Panc1 (cell line): ENCODE results near the gene MGST2. TPM values are rescaled to one million over a fixed set of nuclear protein-coding genes. Genes with fewer than 3 reads are reported as not detected.
A peak's percentile ranks its signal among the peaks of the same experiment; 100 is the strongest.

Experiments used
- ATAC-seq: fragments of 200-7000 bp; cut with Tn5 transposase; 2 replicates; pipeline ENCODE4 v1.9.1; 2020; ENCODE audit warnings: mild to moderate bottlenecking, moderate library complexity
- BruUV-seq: library from RNA; stranded (reverse); fragments of 400-500 nt; replicated peaks from 2 replicates; lab custom pipeline; 2021; lab: Mats Ljungman, UMichigan
- CTCF ChIA-PET: fragments of 300-600 bp; sonication (Branson Sonifier 250); formaldehyde crosslinking; loops from one replicate; lab custom pipeline; 2022; ENCODE audit warnings: antibody characterized with exemption; lab: Charles Lee
- POLR2A ChIA-PET: fragments of 300-600 bp; sonication (Branson Sonifier 250); formaldehyde crosslinking; loops from one replicate; lab custom pipeline; 2022; ENCODE audit warnings: antibody characterized with exemption; lab: Charles Lee
- DNase-seq: peaks from one replicate; pipeline ENCODE4 v3.0.0-alpha.2; 2010; ENCODE audit warnings: low read depth, low spot score
- H3K27ac ChIP-seq: 2 replicates; pipeline ENCODE4 v1.5.1; 2011; ENCODE audit warnings: mild to moderate bottlenecking, low read length, inconsistent platforms
- H3K27me3 ChIP-seq: fragments of 200-500 bp; sonication (Bioruptor generic); 2 replicates; pipeline ENCODE4 v1.6.0; 2014; ENCODE audit warnings: low read length, inconsistent platforms; ENCODE audit not compliant: control insufficient read depth, insufficient read depth
- H3K36me3 ChIP-seq: fragments of 200-500 bp; sonication (Bioruptor generic); 2 replicates; pipeline ENCODE4 v1.5.1; 2014; ENCODE audit warnings: inconsistent platforms, mild to moderate bottlenecking, low read length, moderate library complexity; ENCODE audit not compliant: control insufficient read depth, insufficient read depth
- H3K4me1 ChIP-seq: 2 replicates; pipeline ENCODE4 v1.5.1; 2011; ENCODE audit warnings: inconsistent platforms, mild to moderate bottlenecking, low read length, moderate library complexity; ENCODE audit not compliant: control insufficient read depth, insufficient read depth
- H3K4me3 ChIP-seq, 2 experiments: 2 replicates each; pipeline ENCODE4 v1.5.1; 2011 to 2012; ENCODE audit warnings: low read depth in 2 of 2, low read length in 2 of 2, mild to moderate bottlenecking in 2 of 2, inconsistent platforms in 1 of 2, moderate library complexity in 1 of 2
- H3K9me3 ChIP-seq: fragments of 200-500 bp; sonication (Bioruptor generic); 2 replicates; pipeline ENCODE4 v1.5.1; 2014; ENCODE audit warnings: low read depth, mild to moderate bottlenecking, inconsistent platforms, low read length, moderate library complexity; ENCODE audit not compliant: control insufficient read depth, insufficient read depth
- CTCF ChIP-seq: fragments of 450-650 bp; IDR thresholded peaks from 2 replicates; pipeline ENCODE4 v1.5.1; 2017; ENCODE audit warnings: mild to moderate bottlenecking
- POLR2AphosphoS5 ChIP-seq: IDR thresholded peaks from 2 replicates; pipeline ENCODE4 v1.6.1; 2012; ENCODE audit warnings: mild to moderate bottlenecking, low read depth, low read length, moderate library complexity
- REST ChIP-seq, 2 experiments: IDR thresholded peaks; 2 replicates each; pipeline ENCODE4 v1.6.1; 2011 to 2012; ENCODE audit warnings: low read depth in 2 of 2, control low read depth in 1 of 2, low read length in 1 of 2, mild to moderate bottlenecking in 1 of 2, moderate library complexity in 1 of 2; ENCODE audit not compliant: insufficient read depth in 1 of 2
- SIN3A ChIP-seq: IDR thresholded peaks from 2 replicates; pipeline ENCODE4 v1.6.1; 2012; ENCODE audit warnings: low read depth, mild to moderate bottlenecking, low read length, moderate library complexity, borderline replicate concordance; ENCODE audit not compliant: insufficient read depth
- TCF7L2 ChIP-seq: IDR thresholded peaks from 2 replicates; pipeline ENCODE4 v1.6.1; 2011; ENCODE audit warnings: mild to moderate bottlenecking, low read depth, low read length, inconsistent platforms
- in situ Hi-C: cut with HindIII; loops from 2 replicates; pipeline ENCODE4 v1.10.0; 2016; ENCODE audit warnings: low sequenced_read_pairs, low pct_unique_long_range_greater_than_20kb
- intact Hi-C: fragments of 100-400 bp; cut with micrococcal nuclease; formaldehyde crosslinking; loops from one replicate; pipeline ENCODE4 v1.10.0; 2022; ENCODE audit not compliant: unreplicated experiment
- total RNA-seq: library from RNA; stranded (reverse); gene quantifications from one replicate; pipeline ENCODE4 v1.2.1, GENCODE V29; 2021; ENCODE audit not compliant: unreplicated experiment

MGST2 gene
- total RNA-seq, 1 experiment from 2014 or later: 17.4 TPM

- CTCF ChIA-PET: interaction anchor here (0.7 to 1.7 kb wide), 6 partner anchors 23 to 952 kb away, joined by 3 to 18 read pairs (median 3); no protein-coding TSS in a partner anchor
- Histone ChIP-seq H3K4me3 (peak overlapping the region in 1 of 2 experiments; percentile 23; a peak in 1 of 4 replicates), H3K36me3 (no peaks in the 10 kb centered on the region), H3K27ac (no peak overlapping the region), H3K9me3 (no peaks in the 10 kb centered on the region), H3K4me1 (no peaks in the 10 kb centered on the region), H3K27me3 (no peaks in the 10 kb centered on the region)
- POLR2A ChIA-PET: no interaction called here
- peak; percentile 91 for ATAC-seq
- intact Hi-C loops (no loop called here), in situ Hi-C loops (no loop called here)
- BruUV-seq: no TSS peak
- TF ChIP-seq TCF7L2 (no peak), CTCF (peak; percentile 89), SIN3A (no peak)
- no peak for DNase-seq
These were observed 8.8 kb upstream of the MGST2 start for GRCh38 chr4:139656614-139657486.

GRCh38 chr4:139658185-139658584, 7.4 kb upstream of the MGST2 start:
- TF ChIP-seq REST (IDR thresholded peaks at IDR 0.05; ENCODE audit: insufficient read depth in 1 of 2, low read depth in 2 of 2, low read length in 1 of 2) (no peak), TCF7L2 (no peak), CTCF (no peak), SIN3A (no peak), POLR2AphosphoS5 (no peak)
- ChIA-PET CTCF (interaction anchor here (0.8 to 1.7 kb wide), 2 partner anchors 25 to 55 kb away, joined by 3 to 18 read pairs; no protein-coding TSS in a partner anchor), POLR2A (no interaction called here)
- Histone ChIP-seq H3K4me3 (no peak overlapping the region), H3K27ac (no peak overlapping the region), H3K36me3 (no peaks in the 10 kb centered on the region), H3K9me3 (no peaks in the 10 kb centered on the region), H3K4me1 (no peaks in the 10 kb centered on the region), H3K27me3 (no peaks in the 10 kb centered on the region)
- ATAC-seq (no peak), DNase-seq (no peak)
- intact Hi-C loops: no loop called here
- in situ Hi-C loops: no loop called here
- no TSS peak for BruUV-seq
